GM19351 (cell line): Measurements from ENCODE around the gene PCIF1.
"Not testable (repeated sequence)": the region's sequence is repeated elsewhere in the genome, so short reads cannot be mapped to it uniquely, and the experiment has no call there.

Source experiments
- ATAC-seq: cut with Tn5 transposase; IDR thresholded peaks from one replicate; pipeline ENCODE4 v1.9.1; 2021; ENCODE audit warnings: mild to moderate bottlenecking, moderate library complexity; ENCODE audit not compliant: unreplicated experiment

The PCIF1 gene

DNA sequence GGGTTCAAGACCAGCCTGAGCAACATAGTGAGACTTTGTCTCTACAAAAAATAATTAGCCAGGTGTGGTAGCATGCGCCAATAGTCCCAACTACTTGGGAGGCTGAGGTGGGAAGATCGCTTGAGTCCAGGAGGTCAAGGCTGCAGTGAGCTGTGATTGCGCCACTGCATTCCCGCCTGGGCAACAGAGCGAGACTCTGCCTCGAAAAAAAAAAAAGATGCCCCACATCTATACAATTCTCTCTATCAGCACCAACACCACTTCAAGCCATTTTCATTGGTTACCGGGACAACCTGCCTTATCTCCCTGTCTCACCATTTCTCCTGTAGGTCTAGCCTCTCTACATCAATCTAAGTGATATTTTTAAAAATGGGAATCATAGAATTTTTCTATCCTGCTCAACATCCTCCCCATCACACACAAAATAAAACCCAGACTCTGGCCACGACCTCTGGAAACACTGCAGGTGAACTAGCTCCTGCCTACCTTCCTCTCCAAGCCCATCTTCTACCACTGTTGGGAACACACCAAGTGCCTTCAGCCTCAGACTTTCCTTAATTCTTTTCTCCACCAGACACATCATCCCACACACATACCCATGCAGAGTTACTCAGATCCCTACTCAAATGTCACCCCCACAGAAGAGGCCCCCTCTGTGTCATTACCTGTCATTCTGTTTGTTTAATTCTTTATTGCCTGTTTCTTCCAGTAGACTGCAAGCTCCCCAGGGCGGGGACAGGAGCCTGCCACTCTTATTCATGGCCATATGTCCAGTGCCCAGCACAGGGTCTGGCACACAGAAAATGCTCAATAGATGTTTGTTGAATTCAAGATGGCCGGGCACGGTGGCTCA lies 12.9 kb upstream of the PCIF1 start:
- no peak for ATAC-seq

GRCh38 chr20:45924391-45925261 lies 9.9 kb upstream of the PCIF1 start:
- no peak for ATAC-seq

DNA sequence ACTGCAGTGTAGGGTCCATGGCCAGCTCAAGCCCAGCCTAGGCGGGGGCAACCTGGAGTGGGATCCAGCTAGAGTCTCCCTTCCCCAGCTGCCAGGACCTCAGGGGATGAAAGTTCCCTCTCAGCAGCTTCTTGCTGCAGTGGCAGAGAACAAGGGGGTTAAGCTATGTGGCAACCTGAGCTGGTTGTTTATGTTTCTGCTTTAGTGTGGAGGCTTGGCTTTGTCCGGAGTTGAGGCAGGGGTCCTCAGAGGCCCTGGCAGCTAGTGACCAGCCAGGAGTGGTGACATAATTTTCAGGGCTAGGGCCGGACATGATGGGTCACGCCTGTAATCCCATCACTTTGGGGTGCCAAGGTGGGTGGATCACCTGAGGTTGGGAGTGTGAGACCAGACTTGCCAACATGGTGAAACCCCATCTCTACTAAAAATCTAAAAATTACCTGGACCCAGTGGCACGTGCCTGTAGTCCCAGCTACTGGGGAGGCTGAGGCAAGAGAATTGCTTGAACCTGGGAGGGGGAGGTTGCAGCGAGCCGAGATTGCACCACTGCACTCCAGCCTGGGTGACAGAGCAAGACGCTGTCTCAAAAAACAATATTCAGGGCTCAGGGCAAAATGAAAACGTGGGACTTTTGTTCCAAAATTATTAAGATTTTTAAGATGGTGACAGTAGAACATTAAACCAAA lies 8.5 kb upstream of the PCIF1 start:
- no peak for ATAC-seq

DNA sequence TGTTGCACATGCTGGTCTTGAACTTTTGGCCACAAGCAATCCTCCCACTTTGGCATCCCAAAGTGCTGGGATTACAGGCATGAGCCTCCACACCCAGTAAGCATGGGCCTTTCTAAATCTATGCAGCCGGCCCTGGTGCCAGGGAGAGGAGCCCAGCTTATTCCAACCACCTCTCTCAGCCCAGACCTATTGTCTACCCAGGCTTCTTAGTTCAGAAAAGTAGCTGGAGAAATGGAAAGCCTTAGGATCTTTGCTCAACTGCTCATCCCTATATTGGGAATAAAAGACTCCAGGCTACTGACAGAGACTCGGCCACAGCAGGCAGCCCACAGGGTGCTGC lies 7.8 kb upstream of the PCIF1 start:
- ATAC-seq, result no peak

GRCh38 chr20:45927071-45927878 lies 7.2 kb upstream of the PCIF1 start:
- ATAC-seq, result no peak

DNA sequence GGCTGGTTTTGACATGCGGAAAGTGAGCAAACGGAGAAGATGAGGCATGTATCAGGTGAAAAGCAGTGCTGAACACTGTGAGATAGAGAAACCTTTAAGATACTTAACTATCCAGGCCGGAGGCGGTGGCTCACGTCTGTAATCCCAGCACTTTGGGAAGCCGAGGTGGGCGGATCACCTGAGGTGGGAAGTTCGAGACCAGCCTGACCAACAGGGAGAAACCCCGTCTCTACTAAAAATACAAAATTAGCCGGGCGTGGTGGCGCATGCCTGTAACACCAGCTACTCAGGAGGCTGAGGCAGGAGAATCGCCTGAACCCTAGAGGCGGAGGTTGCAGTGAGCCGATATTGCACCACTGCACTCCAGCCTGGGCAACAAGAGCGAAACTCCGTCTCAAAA lies 2.8 kb upstream of the PCIF1 start:
- not testable (repeated sequence) for ATAC-seq

- no peak for ATAC-seq
Observed at GRCh38 chr20:45933266-45934045, 1.0 kb upstream of the PCIF1 start.

DNA sequence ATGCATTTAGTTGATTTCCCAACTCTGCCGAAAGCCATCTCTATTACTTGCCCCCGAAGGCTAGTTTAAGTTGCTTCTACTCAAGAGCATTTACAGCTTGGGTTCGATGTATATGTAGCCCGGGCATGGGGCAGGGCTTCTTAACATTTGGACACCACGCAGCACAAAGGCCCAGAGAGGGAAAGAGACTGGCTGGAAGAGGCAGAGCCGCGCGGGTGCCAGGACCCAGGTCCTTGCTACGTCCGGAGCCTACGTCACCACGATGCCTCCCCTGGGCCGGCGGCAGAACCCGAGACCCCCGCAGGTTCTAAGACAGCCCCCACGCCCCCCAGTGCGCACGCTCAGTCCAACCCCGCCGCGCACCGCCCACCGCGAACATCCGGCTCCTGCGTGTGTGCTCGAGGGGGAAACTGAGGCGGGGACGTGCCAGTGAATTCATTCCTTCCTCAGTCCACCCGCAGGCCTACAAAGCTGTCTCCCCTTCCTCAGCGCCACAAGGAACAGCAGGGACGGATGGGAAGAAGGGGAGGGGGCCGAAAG lies 367 bp upstream of the PCIF1 start:
- peak; percentile 11 for ATAC-seq

- ATAC-seq, result peak; percentile 11
Observed at GRCh38 chr20:45935416-45936046, 1.0 kb downstream of the PCIF1 start.

DNA sequence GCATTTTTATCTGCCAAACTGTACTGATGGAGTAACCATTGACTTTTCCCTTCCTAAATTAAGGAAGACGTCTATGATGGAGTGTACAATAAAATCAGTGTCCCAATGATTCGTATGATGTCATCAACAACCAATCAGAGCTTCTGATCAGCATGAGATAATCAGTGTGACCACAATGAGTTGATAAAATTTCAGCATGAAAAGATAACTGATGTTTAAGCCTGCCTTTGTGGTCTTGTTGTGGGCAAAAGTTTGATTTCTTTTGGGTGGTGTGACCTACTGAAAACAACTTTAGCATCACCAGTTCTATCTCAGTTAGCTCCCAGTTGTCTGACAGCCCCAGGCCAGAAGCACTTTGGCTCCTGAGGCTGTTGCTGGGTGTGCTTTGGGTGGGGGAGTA lies 3.3 kb downstream of the PCIF1 start:
- ATAC-seq, result no peak

- no peak for ATAC-seq
Observed at GRCh38 chr20:45938727-45939438, 4.4 kb downstream of the PCIF1 start.

- no peak for ATAC-seq
Observed at GRCh38 chr20:45940053-45940452, 5.6 kb downstream of the PCIF1 start.

GRCh38 chr20:45940469-45940868 lies 6.0 kb downstream of the PCIF1 start:
- ATAC-seq, result no peak

- ATAC-seq, result no peak
Observed at GRCh38 chr20:45943613-45944012, 9.1 kb downstream of the PCIF1 start.

- ATAC-seq, result no peak
Observed at GRCh38 chr20:45944151-45944964, 9.9 kb downstream of the PCIF1 start.

DNA sequence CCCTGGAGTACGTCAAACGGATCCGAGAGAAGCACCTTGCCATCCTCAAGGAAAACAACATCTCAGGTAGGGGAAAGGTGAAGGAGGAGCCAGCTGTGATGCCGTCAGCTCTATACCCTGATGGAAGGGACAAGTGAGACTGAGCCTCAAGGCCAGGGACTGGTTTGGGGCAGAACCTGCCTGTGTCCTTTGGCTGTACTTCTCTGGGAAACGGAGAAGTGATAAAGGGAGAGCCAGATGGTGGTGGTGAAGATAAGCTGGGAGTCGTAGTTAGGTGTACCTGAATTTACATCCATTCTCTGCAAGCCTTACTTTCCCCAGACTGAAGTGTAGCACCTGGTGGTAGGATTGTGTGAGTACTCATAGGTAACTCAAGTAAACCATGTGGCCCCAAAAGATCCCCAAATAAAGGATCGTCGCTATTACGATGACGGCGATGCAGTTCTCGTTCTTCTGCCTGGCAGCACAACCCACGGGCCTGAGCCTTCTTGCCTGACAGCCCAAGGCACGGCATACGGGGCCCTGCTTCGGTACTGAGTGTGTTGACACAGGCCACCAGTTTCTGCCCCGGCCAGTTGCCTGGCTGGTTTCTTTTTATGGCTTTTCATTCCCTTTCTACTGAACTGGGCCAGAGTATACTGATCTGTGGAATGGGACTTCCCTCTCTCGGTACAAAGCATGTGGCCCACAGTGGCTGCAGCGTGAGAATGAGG lies 10.6 kb downstream of the PCIF1 start:
- ATAC-seq, result no peak

DNA sequence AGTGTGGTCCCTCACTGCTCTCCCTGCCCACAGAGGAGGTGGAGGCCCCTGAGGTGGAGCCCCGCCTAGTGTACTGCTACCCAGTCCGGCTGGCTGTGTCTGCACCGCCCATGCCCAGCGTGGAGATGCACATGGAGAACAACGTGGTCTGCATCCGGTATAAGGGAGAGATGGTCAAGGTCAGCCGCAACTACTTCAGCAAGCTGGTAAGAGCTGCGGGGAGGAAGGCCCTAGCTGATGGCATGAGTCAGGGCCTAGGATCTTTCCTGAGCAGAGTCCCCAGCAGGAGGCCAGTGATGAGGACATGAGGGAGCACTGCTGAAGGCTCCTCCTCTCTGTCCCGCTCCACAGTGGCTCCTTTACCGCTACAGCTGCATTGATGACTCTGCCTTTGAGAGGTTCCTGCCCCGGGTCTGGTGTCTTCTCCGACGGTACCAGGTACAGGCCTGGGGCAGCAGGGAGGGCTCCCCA lies 11.2 kb downstream of the PCIF1 start:
- ATAC-seq, result no peak
